H1 (cell line): ENCODE measurements around the gene CCDC60. TPM values are rescaled to one million over a fixed set of nuclear protein-coding genes. Genes with fewer than 3 reads are reported as not detected.

Experiments
- CTCF ChIA-PET: fragments of 300-600 bp; sonication (Branson Sonifier 250); formaldehyde crosslinking; loops from one replicate; lab custom pipeline; 2021; ENCODE audit not compliant: partially characterized antibody; lab: Charles Lee
- POLR2A ChIA-PET: fragments of 300-600 bp; sonication (Branson Sonifier 250); formaldehyde crosslinking; loops from one replicate; lab custom pipeline; 2021; ENCODE audit warnings: inconsistent platforms; ENCODE audit not compliant: partially characterized antibody; lab: Charles Lee
- DNase-seq, 2 experiments: peaks; one replicate each; pipeline versions ENCODE4 v3.0.0 to v3.0.0-alpha.2; 2010 to 2022; ENCODE audit warnings: low spot score in 2 of 2, low read depth in 1 of 2, mixed read lengths in 1 of 2
- FAIRE-seq: peaks from 2 replicates; lab custom pipeline; 2011; peaks lifted over from hg19 to GRCh38; lab: Jason Lieb, UNC
- H2AFZ ChIP-seq: 2 replicates; pipeline ENCODE4 v1.8.1; 2012; ENCODE audit warnings: low read length, inconsistent platforms
- H2AK5ac ChIP-seq: 2 replicates; pipeline ENCODE4 v1.6.1; 2013; ENCODE audit warnings: low read depth, low read length
- H2BK120ac ChIP-seq: replicated peaks from 2 replicates; pipeline ENCODE3; 2013; ENCODE audit warnings: low read depth, low read length, inconsistent platforms
- H2BK12ac ChIP-seq: 2 replicates; pipeline ENCODE4 v1.6.1; 2013; ENCODE audit warnings: low read depth, low read length
- H2BK15ac ChIP-seq: 2 replicates; pipeline ENCODE4 v1.6.1; 2013; ENCODE audit warnings: low read length
- H2BK20ac ChIP-seq: 2 replicates; pipeline ENCODE4 v1.6.1; 2013; ENCODE audit warnings: low read length
- H2BK5ac ChIP-seq: 2 replicates; pipeline ENCODE4 v1.6.1; 2013; ENCODE audit warnings: low read depth, low read length
- H3K14ac ChIP-seq: 2 replicates; pipeline ENCODE4 v1.6.1; 2013; ENCODE audit warnings: inconsistent platforms; ENCODE audit not compliant: insufficient read length
- H3K18ac ChIP-seq: 2 replicates; pipeline ENCODE4 v1.6.1; 2013; ENCODE audit warnings: low read length; ENCODE audit errors: extremely low read depth
- H3K23ac ChIP-seq: 2 replicates; pipeline ENCODE4 v1.6.1; 2013; ENCODE audit warnings: inconsistent platforms; ENCODE audit not compliant: insufficient read length
- H3K23me2 ChIP-seq: 2 replicates; pipeline ENCODE4 v1.6.1; 2013; ENCODE audit warnings: low read depth, low read length
- H3K27ac ChIP-seq: 2 replicates; pipeline ENCODE4 v1.6.1; 2011; ENCODE audit warnings: low read depth, low read length, inconsistent platforms
- H3K27me3 ChIP-seq, 4 experiments: replicated peaks in 1 of 4; 1 replicate in 1 of 4; 2 replicates in 3 of 4; pipeline versions ENCODE4 v1.6.1 to v1.8.1; 2011 to 2013; ENCODE audit warnings: low read length in 3 of 4, mild to moderate bottlenecking in 3 of 4, inconsistent platforms in 2 of 4, mixed read lengths in 2 of 4, moderate library complexity in 1 of 4; ENCODE audit not compliant: control insufficient read depth in 3 of 4, insufficient read depth in 3 of 4; ENCODE audit errors: extremely low read depth in 1 of 4
- H3K36me3 ChIP-seq, 4 experiments: 2 replicates each; pipeline versions ENCODE4 v1.6.1 to v1.8.1; 2011 to 2013; ENCODE audit warnings: mild to moderate bottlenecking in 4 of 4, low read length in 3 of 4, moderate library complexity in 2 of 4, control low read depth in 1 of 4, inconsistent platforms in 1 of 4; ENCODE audit not compliant: insufficient read depth in 4 of 4, control insufficient read depth in 2 of 4
- H3K4ac ChIP-seq: replicated peaks from 2 replicates; pipeline ENCODE3; 2013; ENCODE audit warnings: low read length, low read depth, mixed read lengths, inconsistent platforms; ENCODE audit not compliant: insufficient read length
- H3K4me1 ChIP-seq, 4 experiments: replicated peaks in 1 of 4; 1 replicate in 1 of 4; 2 replicates in 3 of 4; pipeline versions ENCODE4 v1.6.1 to v1.8.1; 2011 to 2013; ENCODE audit warnings: low read length in 3 of 4, inconsistent platforms in 2 of 4, mixed read lengths in 1 of 4; ENCODE audit not compliant: insufficient read depth in 4 of 4, control insufficient read depth in 3 of 4
- H3K4me2 ChIP-seq, 2 experiments: 2 replicates each; pipeline versions ENCODE4 v1.6.1 to v1.8.1; 2011 to 2013; ENCODE audit warnings: low read depth in 2 of 2, low read length in 2 of 2, control low read depth in 1 of 2, inconsistent platforms in 1 of 2, mild to moderate bottlenecking in 1 of 2; ENCODE audit not compliant: insufficient read depth in 1 of 2
- H3K4me3 ChIP-seq, 4 experiments: fragments of 200-600, 300-600 bp in 1 of 4; sonication (generic), shearing (Covaris generic), sonication (Bioruptor Twin) in 1 of 4; 2 replicates each; pipeline versions ENCODE4 v1.5.1 to v1.8.1; 2011 to 2016; ENCODE audit warnings: low read length in 4 of 4, low read depth in 3 of 4, control low read depth in 2 of 4, inconsistent platforms in 2 of 4, mild to moderate bottlenecking in 2 of 4, mixed read lengths in 1 of 4, moderate library complexity in 1 of 4; ENCODE audit not compliant: insufficient read depth in 2 of 4; ENCODE audit errors: extremely low read depth in 1 of 4
- H3K56ac ChIP-seq: replicated peaks from 2 replicates; pipeline ENCODE3; 2013; ENCODE audit warnings: low read depth, mild to moderate bottlenecking, mixed read lengths, low read length, inconsistent platforms; ENCODE audit not compliant: insufficient read length
- H3K79me1 ChIP-seq: 2 replicates; pipeline ENCODE4 v1.6.1; 2013; ENCODE audit warnings: low read depth, low read length, control low read depth
- H3K79me2 ChIP-seq, 2 experiments: 2 replicates each; pipeline versions ENCODE4 v1.6.1 to v1.8.1; 2012 to 2013; ENCODE audit warnings: low read length in 2 of 2, mild to moderate bottlenecking in 2 of 2, inconsistent platforms in 1 of 2; ENCODE audit not compliant: insufficient read depth in 2 of 2, control insufficient read depth in 1 of 2
- H3K9ac ChIP-seq, 4 experiments: replicated peaks in 1 of 4; 1 replicate in 1 of 4; 2 replicates in 3 of 4; pipeline versions ENCODE4 v1.6.1 to v1.8.1; 2011 to 2013; ENCODE audit warnings: low read depth in 3 of 4, low read length in 3 of 4, control low read depth in 2 of 4, mild to moderate bottlenecking in 2 of 4, moderate library complexity in 2 of 4, inconsistent platforms in 1 of 4; ENCODE audit errors: extremely low read depth in 1 of 4
- H3K9me3 ChIP-seq, 2 experiments: 2 replicates each; pipeline versions ENCODE4 v1.6.1 to v1.8.1; 2012 to 2013; ENCODE audit warnings: mild to moderate bottlenecking in 2 of 2, moderate library complexity in 2 of 2, control low read depth in 1 of 2, inconsistent platforms in 1 of 2, low read depth in 1 of 2, low read length in 1 of 2, mixed read lengths in 1 of 2; ENCODE audit not compliant: insufficient read depth in 2 of 2
- H4K20me1 ChIP-seq, 2 experiments: replicated peaks in 1 of 2; 2 replicates each; pipeline versions ENCODE3 to v1.8.1; 2011 to 2013; ENCODE audit warnings: inconsistent platforms in 2 of 2, low read length in 2 of 2, mild to moderate bottlenecking in 1 of 2; ENCODE audit not compliant: insufficient read depth in 2 of 2, control insufficient read depth in 1 of 2
- H4K5ac ChIP-seq: 2 replicates; pipeline ENCODE4 v1.6.1; 2013; ENCODE audit warnings: low read length, low read depth, mixed read lengths, inconsistent platforms; ENCODE audit not compliant: insufficient read length
- H4K8ac ChIP-seq: 2 replicates; pipeline ENCODE4 v1.8.0; 2013; ENCODE audit warnings: mild to moderate bottlenecking, moderate library complexity, low read length, inconsistent platforms; ENCODE audit not compliant: insufficient read depth; ENCODE audit errors: extremely low read depth
- H4K91ac ChIP-seq: replicated peaks from 2 replicates; pipeline ENCODE3; 2013; ENCODE audit warnings: low read length, mixed read lengths, inconsistent platforms; ENCODE audit not compliant: insufficient read length
- BRCA1 ChIP-seq: IDR thresholded peaks from 2 replicates; pipeline ENCODE4 v1.6.1; 2012; ENCODE audit warnings: low read depth, low read length, improper control_type of control experiment
- CBX5 ChIP-seq: fragments of 300-800, 300-1000 bp; sonication (generic); IDR thresholded peaks from 2 replicates; pipeline ENCODE4 v1.7.1; 2016; ENCODE audit warnings: antibody characterized with exemption, low read length, low read depth
- CHD1 ChIP-seq: IDR thresholded peaks from 2 replicates; pipeline ENCODE4 v1.6.1; 2012; ENCODE audit warnings: low read depth, low read length, improper control_type of control experiment
- CTBP2 ChIP-seq: IDR thresholded peaks from 2 replicates; pipeline ENCODE4 v1.7.0; 2011; ENCODE audit warnings: borderline replicate concordance, mild to moderate bottlenecking, moderate library complexity, mixed read lengths, low read length; ENCODE audit not compliant: insufficient read depth, insufficient read length
- FOSL1 ChIP-seq: IDR thresholded peaks from 2 replicates; pipeline ENCODE4 v1.6.1; 2011; ENCODE audit warnings: mild to moderate bottlenecking, low read depth, low read length, moderate library complexity; ENCODE audit not compliant: insufficient read depth
- KDM5A ChIP-seq: fragments of 200-600 bp; IDR thresholded peaks from 2 replicates; pipeline ENCODE4 v1.7.1; 2012; ENCODE audit warnings: mild to moderate bottlenecking, low read length, inconsistent platforms, mixed read lengths
- POLR2A ChIP-seq, 2 experiments: IDR thresholded peaks; 1 replicate in 1 of 2; 2 replicates in 1 of 2; pipeline ENCODE4 v1.6.1; 2011; ENCODE audit warnings: low read depth in 2 of 2, low read length in 2 of 2, mild to moderate bottlenecking in 2 of 2; ENCODE audit errors: control extremely low read depth in 1 of 2
- POLR2AphosphoS5 ChIP-seq: IDR thresholded peaks from 2 replicates; pipeline ENCODE4 v1.6.1; 2011; ENCODE audit warnings: low read depth, low read length
- RNF2 ChIP-seq: fragments of 200-900, 300-1000 bp; sonication (generic); IDR thresholded peaks from 2 replicates; pipeline ENCODE4 v1.7.1; 2016; ENCODE audit warnings: borderline replicate concordance, low read depth, mild to moderate bottlenecking, antibody characterized with exemption, low read length; ENCODE audit not compliant: poor library complexity, severe bottlenecking; ENCODE audit errors: missing control alignments
- SIRT6 ChIP-seq: IDR thresholded peaks from one replicate; pipeline ENCODE4 v1.7.1; 2012; ENCODE audit warnings: low read length, inconsistent platforms
- TBP ChIP-seq: IDR thresholded peaks from 2 replicates; pipeline ENCODE4 v1.6.1; 2011; ENCODE audit warnings: low read depth, low read length, improper control_type of control experiment
- ZNF274 ChIP-seq: IDR thresholded peaks from 2 replicates; pipeline ENCODE4 v1.7.0; 2012; ENCODE audit warnings: low read length, borderline replicate concordance; ENCODE audit errors: extremely low read depth
- WGBS, 2 experiments: shearing (Covaris generic) in 1 of 2; methylation state at CpG; one replicate each; pipeline versions ENCODE4 v1.1.6 to v1.1.7; 2013 to 2015; ENCODE audit warnings: low lambda C conversion rate in 2 of 2, mixed read lengths in 2 of 2, inconsistent platforms in 1 of 2, low coverage in 1 of 2, missing lambda C conversion rate in 1 of 2; ENCODE audit not compliant: insufficient replicate concordance in 2 of 2, insufficient coverage in 1 of 2, insufficient read length in 1 of 2; ENCODE audit errors: extremely low coverage in 1 of 2, missing lambda C conversion rate in 1 of 2; 5-methylcytosine and 5-hydroxymethylcytosine counted together
- polyA plus RNA-seq, 7 experiments: library from polyadenylated mRNA; depleted of rRNA in 3 of 7; stranded (reverse) in 5 of 7; unstranded in 2 of 7; fragments of >200 nt in 5 of 7; fragments of 200-250 nt in 2 of 7; gene quantifications; 1 replicate in 5 of 7; 2 replicates in 1 of 7; 4 replicates in 1 of 7; pipeline versions ENCODE4 v1.2.1 to v1.2.3, GENCODE V29; 2011 to 2013; ENCODE audit warnings: missing spikeins in 2 of 7, mixed read lengths in 2 of 7
- total RNA-seq: library from RNA; stranded (reverse); fragmentation: NEBNext Ultra II Directional; extraction: Animal tissue kit (Norgen Biotek cat#: 25700); gene quantifications from 2 replicates; pipeline ENCODE4 v1.2.1, GENCODE V29; 2021
- TF ChIP-seq, protein P1 (sequence below): IDR thresholded peaks from 2 replicates; pipeline ENCODE4 v1.6.1; 2012; ENCODE audit warnings: inconsistent platforms
- TF ChIP-seq, protein P2 (sequence below): IDR thresholded peaks from 2 replicates; pipeline ENCODE4 v1.6.1; 2011; ENCODE audit warnings: low read depth, mild to moderate bottlenecking, low read length; ENCODE audit not compliant: insufficient read depth

CCDC60 gene
- total and polyA plus RNA-seq, 2 of the 8 experiments (the other 6 are each of a cell fraction or from before 2014, with no cell fraction given) = 0.05 TPM; not detected in 1

DNA sequence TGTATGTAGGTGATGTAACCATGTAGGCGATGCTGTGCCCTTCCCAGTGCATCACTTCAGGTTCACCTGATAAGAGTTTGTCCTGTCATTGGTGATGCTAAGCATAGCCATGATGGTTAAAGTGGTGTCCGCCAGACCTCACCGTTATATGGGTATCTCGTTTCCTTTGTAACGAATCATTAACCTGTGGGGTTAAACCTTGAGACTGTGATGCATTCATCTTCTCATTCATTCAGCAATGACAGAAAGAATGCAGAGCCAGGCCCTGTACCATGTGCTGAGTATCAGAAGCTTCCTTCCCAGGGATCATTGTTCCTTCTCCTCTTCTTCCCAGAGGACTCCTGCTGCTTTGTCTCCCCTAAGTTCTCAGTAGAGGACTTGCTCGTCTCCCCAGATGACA lies 84.9 kb downstream of the CCDC60 start:
- CTCF ChIA-PET = interaction anchor here (0.8 to 1.5 kb wide), 2 partner anchors 24 to 39 kb away, joined by 3 read pairs; no protein-coding TSS in a partner anchor
- WGBS, 2 experiments = 89% methylated on average over 6 of the region's 6 CpGs; no CpG with 5 or more reads in 1 of the 2 experiments
- no peak for FAIRE-seq
- Histone ChIP-seq H3K14ac (no peak overlapping the region), H2BK20ac (no peak overlapping the region), H3K9ac (no peak overlapping the region), H2AK5ac (no peak overlapping the region), H3K36me3 (no peaks in the 10 kb centered on the region), H3K79me2 (no peaks in the 10 kb centered on the region), H3K9me3 (no peaks in the 10 kb centered on the region), H2BK15ac (no peak overlapping the region), H2AFZ (no peak overlapping the region), H2BK120ac (no peak overlapping the region), H4K5ac (no peak overlapping the region), H2BK5ac (no peak overlapping the region), H3K4me1 (no peaks in the 10 kb centered on the region), H4K91ac (no peak overlapping the region), H3K4ac (no peak overlapping the region), H3K18ac (no peak overlapping the region), H2BK12ac (no peak overlapping the region), H3K27ac (no peak overlapping the region), H3K23me2 (no peaks in the 10 kb centered on the region), H3K56ac (no peak overlapping the region), H3K4me3 (no peak overlapping the region), H3K4me2 (no peak overlapping the region), H3K79me1 (no peaks in the 10 kb centered on the region), H3K27me3 (no peaks in the 10 kb centered on the region), H4K20me1 (no peaks in the 10 kb centered on the region), H3K23ac (no peak overlapping the region), H4K8ac (no peak overlapping the region)
- POLR2A ChIA-PET = no interaction called here
- DNase-seq = no peak
- TF ChIP-seq TBP = no peak
- no peak for TF ChIP-seq POLR2AphosphoS5
- TF ChIP-seq SIRT6 = no peak
- TF ChIP-seq CHD1 = no peak
- no peak for TF ChIP-seq CTBP2
- TF ChIP-seq KDM5A = no peak
- TF ChIP-seq CBX5 = no peak
- no peak for TF ChIP-seq BRCA1
- TF ChIP-seq, protein P1, sequence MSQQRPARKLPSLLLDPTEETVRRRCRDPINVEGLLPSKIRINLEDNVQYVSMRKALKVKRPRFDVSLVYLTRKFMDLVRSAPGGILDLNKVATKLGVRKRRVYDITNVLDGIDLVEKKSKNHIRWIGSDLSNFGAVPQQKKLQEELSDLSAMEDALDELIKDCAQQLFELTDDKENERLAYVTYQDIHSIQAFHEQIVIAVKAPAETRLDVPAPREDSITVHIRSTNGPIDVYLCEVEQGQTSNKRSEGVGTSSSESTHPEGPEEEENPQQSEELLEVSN = no peak
- no peak for TF ChIP-seq RNF2
- TF ChIP-seq FOSL1 = no peak
- no peak for TF ChIP-seq ZNF274
- no peak for TF ChIP-seq POLR2A (IDR thresholded peaks at IDR 0.05; ENCODE audit: control extremely low read depth in 1 of 2, low read depth in 2 of 2, low read length in 2 of 2)
- TF ChIP-seq, protein P2, sequence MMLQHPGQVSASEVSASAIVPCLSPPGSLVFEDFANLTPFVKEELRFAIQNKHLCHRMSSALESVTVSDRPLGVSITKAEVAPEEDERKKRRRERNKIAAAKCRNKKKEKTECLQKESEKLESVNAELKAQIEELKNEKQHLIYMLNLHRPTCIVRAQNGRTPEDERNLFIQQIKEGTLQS = no peak
